NK-92 treated with Interleukin-12 subunit alpha and Interleukin-12 subunit beta, amount 100 ng/mL, for 24 hours (cell line): ENCODE measurements around the gene RAD23B.
"Not testable (repeated sequence)": the region's sequence is repeated elsewhere in the genome, so short reads cannot be mapped to it uniquely, and the experiment has no call there.

Experiments
- DNase-seq: peaks from one replicate; lab custom pipeline; 2025; lab: John Stamatoyannopoulos, UW

The RAD23B gene

GRCh38 chr9:107282759-107283622 lies at the start of gene RAD23B:
Gene RAD23B (plus strand): TSS chr9:107283279. CDS start chr9:107283630, 351 bp downstream.
- peak; percentile 96 for DNase-seq

GRCh38 chr9:107235765-107236442 lies 47.2 kb upstream of the RAD23B start:
- no peak for DNase-seq

GRCh38 chr9:107237873-107238272 lies 45.2 kb upstream of the RAD23B start:
- no peak for DNase-seq

GRCh38 chr9:107239474-107239873 lies 43.6 kb upstream of the RAD23B start:
- DNase-seq: no peak

- no peak for DNase-seq
These were observed 42.8 kb upstream of the RAD23B start for GRCh38 chr9:107240260-107240659.

- DNase-seq: no peak
These were observed 40.7 kb upstream of the RAD23B start for GRCh38 chr9:107242073-107243030.

GRCh38 chr9:107243742-107244141 lies 39.3 kb upstream of the RAD23B start:
- peak; percentile 12 for DNase-seq

GRCh38 chr9:107246259-107247254 lies 36.5 kb upstream of the RAD23B start:
- DNase-seq: peak; percentile 30

GRCh38 chr9:107248714-107249113 lies 34.4 kb upstream of the RAD23B start:
- no peak for DNase-seq

- no peak for DNase-seq
These were observed 33.9 kb upstream of the RAD23B start for GRCh38 chr9:107249131-107249533.

- DNase-seq: no peak
These were observed 33.3 kb upstream of the RAD23B start for GRCh38 chr9:107249665-107250285.

GRCh38 chr9:107251756-107252322 lies 31.2 kb upstream of the RAD23B start:
- DNase-seq: no peak

- no peak for DNase-seq
These were observed 24.2 kb upstream of the RAD23B start for GRCh38 chr9:107258919-107259318.

- DNase-seq: not testable (repeated sequence)
These were observed 23.2 kb upstream of the RAD23B start for GRCh38 chr9:107259751-107260313.

- DNase-seq: no peak
These were observed 22.5 kb upstream of the RAD23B start for GRCh38 chr9:107260437-107261081.

GRCh38 chr9:107261106-107261505 lies 22.0 kb upstream of the RAD23B start:
- no peak for DNase-seq

- DNase-seq: no peak
These were observed 19.8 kb upstream of the RAD23B start for GRCh38 chr9:107263289-107263688.

- DNase-seq: no peak
These were observed 16.3 kb upstream of the RAD23B start for GRCh38 chr9:107266624-107267368.
